ENCODE data around the gene ZSCAN12. TPM values are rescaled to one million over a fixed set of nuclear protein-coding genes. Genes with fewer than 3 reads are reported as not detected.

ZSCAN12 gene
- total RNA-seq, 3 donors from 2014 or later, result 4.3 to 6.9 (median 5.0) TPM

- H3K9me3 ChIP-seq, result no peaks in the 10 kb centered on the region
- no peak overlapping the region for H3K4me3 ChIP-seq
- DNase-seq, result no peak
- H3K36me3 ChIP-seq (ENCODE audit: low read depth), result no peaks in the 10 kb centered on the region
- ATAC-seq, result no peak
- TF ChIP-seq CTCF (IDR thresholded peaks at IDR 0.05), result no peak
- no peaks in the 10 kb centered on the region for H3K4me1 ChIP-seq (ENCODE audit: low read depth)
- intact Hi-C loops (cut with DNase I, micrococcal nuclease), result no loop called here
Measured at GRCh38 chr6:28442586-28442985, 43.0 kb upstream of the ZSCAN12 start.

- intact Hi-C loops (cut with DNase I, micrococcal nuclease), result no loop called here
- no peak for TF ChIP-seq CTCF (IDR thresholded peaks at IDR 0.05)
- no peak for ATAC-seq
- H3K9me3 ChIP-seq, result no peaks in the 10 kb centered on the region
- no peaks in the 10 kb centered on the region for H3K4me1 ChIP-seq (ENCODE audit: low read depth)
- no peaks in the 10 kb centered on the region for H3K36me3 ChIP-seq (ENCODE audit: low read depth)
- DNase-seq, result no peak
- no peak overlapping the region for H3K4me3 ChIP-seq
Measured at GRCh38 chr6:28436404-28436803, 36.9 kb upstream of the ZSCAN12 start.

GRCh38 chr6:28433119-28433518 is 33.6 kb upstream of the ZSCAN12 start:
- H3K36me3 ChIP-seq (ENCODE audit: low read depth), result no peaks in the 10 kb centered on the region
- no peak for ATAC-seq

GRCh38 chr6:28429781-28430180 is 30.2 kb upstream of the ZSCAN12 start:
- no peak for DNase-seq
- Histone ChIP-seq H3K9me3 (no peaks in the 10 kb centered on the region), H3K36me3 (ENCODE audit: low read depth) (no peaks in the 10 kb centered on the region), H3K4me3 (no peak overlapping the region), H3K4me1 (ENCODE audit: low read depth) (no peaks in the 10 kb centered on the region)
- TF ChIP-seq CTCF (IDR thresholded peaks at IDR 0.05), result no peak
- ATAC-seq, result no peak
- intact Hi-C loops (cut with DNase I, micrococcal nuclease), result no loop called here

More at GRCh38 chr6:28433119-28433518, 33.6 kb upstream of the ZSCAN12 start:
- Histone ChIP-seq H3K4me3 (no peak overlapping the region), H3K9me3 (no peaks in the 10 kb centered on the region), H3K4me1 (ENCODE audit: low read depth) (no peaks in the 10 kb centered on the region)
- intact Hi-C loops (cut with DNase I, micrococcal nuclease), result no loop called here
- no peak for DNase-seq
- TF ChIP-seq CTCF (IDR thresholded peaks at IDR 0.05), result no peak

- intact Hi-C loops (cut with DNase I, micrococcal nuclease), result no loop called here
- ATAC-seq (no peak), DNase-seq (no peak)
- H3K9me3 ChIP-seq, result no peaks in the 10 kb centered on the region
- H3K4me1 ChIP-seq (ENCODE audit: low read depth), result no peaks in the 10 kb centered on the region
- no peak overlapping the region for H3K4me3 ChIP-seq
- no peak for TF ChIP-seq CTCF (IDR thresholded peaks at IDR 0.05)
- H3K36me3 ChIP-seq (ENCODE audit: low read depth), result no peaks in the 10 kb centered on the region
Measured at GRCh38 chr6:28425944-28426541, 26.5 kb upstream of the ZSCAN12 start.

GRCh38 chr6:28424163-28424562 is 24.6 kb upstream of the ZSCAN12 start:
- TF ChIP-seq CTCF (IDR thresholded peaks at IDR 0.05), result no peak

More at GRCh38 chr6:28424163-28424562, 24.6 kb upstream of the ZSCAN12 start:
- intact Hi-C loops (cut with DNase I, micrococcal nuclease), result no loop called here
- no peaks in the 10 kb centered on the region for H3K4me1 ChIP-seq (ENCODE audit: low read depth)
- DNase-seq, result no peak
- no peaks in the 10 kb centered on the region for H3K36me3 ChIP-seq (ENCODE audit: low read depth)
- no peaks in the 10 kb centered on the region for H3K9me3 ChIP-seq
- H3K4me3 ChIP-seq, result no peak overlapping the region
- no peak for ATAC-seq
